HepG2 (cell line): ENCODE results near the gene SLIT3. TPM values are rescaled to one million over a fixed set of nuclear protein-coding genes. Genes with fewer than 3 reads are reported as not detected.

Experiments
- ATAC-seq: fragments of 200-7000 bp; cut with Tn5 transposase; 3 replicates; pipeline ENCODE4 v1.9.1; 2020; ENCODE audit warnings: mild to moderate bottlenecking, moderate library complexity
- BruUV-seq: library from RNA; stranded (reverse); fragments of 400-500 nt; replicated peaks from 2 replicates; lab custom pipeline; 2021; lab: Mats Ljungman, UMichigan
- CTCF ChIA-PET: fragments of 300-600 bp; formaldehyde crosslinking; extraction: SDS; loops from one replicate; lab custom pipeline; 2021; ENCODE audit warnings: low total read pairs, inconsistent platforms, low intra/inter-chr PET ratio; lab: Yijun Ruan, JAX
- POLR2A ChIA-PET: fragments of 350-600 bp; sonication (Branson Sonifier 250); formaldehyde crosslinking; loops from one replicate; lab custom pipeline; 2020; ENCODE audit warnings: antibody characterized with exemption, inconsistent platforms; lab: Yijun Ruan, JAX
- DNase-seq: peaks from one replicate; pipeline ENCODE4 v3.0.0-alpha.2; 2015; ENCODE audit warnings: low spot score
- FAIRE-seq: peaks from 3 replicates; lab custom pipeline; 2011; peaks lifted over from hg19 to GRCh38; lab: Jason Lieb, UNC
- H2AFZ ChIP-seq: one replicate; pipeline ENCODE4 v1.6.1; 2011; ENCODE audit warnings: low read length, inconsistent platforms
- H3K27ac ChIP-seq: fragments of 300-600 bp; 3 replicates; pipeline ENCODE4 v1.8.0; 2011; ENCODE audit warnings: mixed run types, mild to moderate bottlenecking, mixed read lengths, low read length, inconsistent platforms; ENCODE audit not compliant: insufficient read depth; ENCODE audit errors: extremely low read length
- H3K27me3 ChIP-seq, 2 experiments: fragments of 200-600 bp in 1 of 2; 2 replicates in 1 of 2; 3 replicates in 1 of 2; pipeline versions ENCODE4 v1.6.0 to v1.8.0; 2011; ENCODE audit warnings: low read length in 2 of 2, mild to moderate bottlenecking in 2 of 2, moderate library complexity in 2 of 2, inconsistent platforms in 1 of 2; ENCODE audit not compliant: insufficient read depth in 2 of 2, control insufficient read depth in 1 of 2
- H3K36me3 ChIP-seq, 2 experiments: fragments of 200-600 bp in 1 of 2; replicated peaks in 1 of 2; 2 replicates in 1 of 2; 3 replicates in 1 of 2; pipeline versions ENCODE4 v1.5.1 to v1.8.0; 2011; ENCODE audit warnings: low read length in 2 of 2, inconsistent platforms in 1 of 2; ENCODE audit not compliant: insufficient read depth in 2 of 2, control insufficient read depth in 1 of 2
- H3K4me1 ChIP-seq: 2 replicates; pipeline ENCODE4 v1.5.1; 2012; ENCODE audit warnings: low read length, inconsistent platforms; ENCODE audit not compliant: insufficient read depth
- H3K4me2 ChIP-seq: 2 replicates; pipeline ENCODE4 v1.6.0; 2011; ENCODE audit warnings: low read depth, low read length, inconsistent platforms
- H3K4me3 ChIP-seq, 3 experiments: fragments of 200-600 bp in 1 of 3; sonication (generic), shearing (Covaris generic) in 1 of 3; replicated peaks in 1 of 3; 2 replicates each; pipeline ENCODE4 v1.5.1; 2011 to 2016; ENCODE audit warnings: low read length in 3 of 3, inconsistent platforms in 2 of 3, low read depth in 2 of 3, mild to moderate bottlenecking in 2 of 3, control low read depth in 1 of 3, mixed read lengths in 1 of 3; ENCODE audit not compliant: insufficient read depth in 1 of 3
- H3K79me2 ChIP-seq: one replicate; pipeline ENCODE4 v1.6.1; 2011; ENCODE audit warnings: low read length, inconsistent platforms; ENCODE audit not compliant: insufficient read depth
- H3K9ac ChIP-seq: 2 replicates; pipeline ENCODE4 v1.6.0; 2011; ENCODE audit warnings: mild to moderate bottlenecking, low read depth, low read length, inconsistent platforms; ENCODE audit not compliant: insufficient read depth
- H3K9me3 ChIP-seq: 2 replicates; pipeline ENCODE4 v1.5.1; 2012; ENCODE audit warnings: mild to moderate bottlenecking, low read length
- H4K20me1 ChIP-seq: 2 replicates; pipeline ENCODE4 v1.6.0; 2011; ENCODE audit warnings: inconsistent platforms, mild to moderate bottlenecking, low read length, moderate library complexity; ENCODE audit not compliant: insufficient read depth
- FOXA3 ChIP-seq: IDR thresholded peaks from 2 replicates; pipeline ENCODE4 v1.6.1; 2016; ENCODE audit warnings: missing genetic modification reagents, missing compliant biosample characterization
- KIAA2018 ChIP-seq: sonication (generic); formaldehyde crosslinking; IDR thresholded peaks from 2 replicates; pipeline ENCODE4 v1.5.0; 2020; ENCODE audit warnings: mild to moderate bottlenecking, missing genetic modification reagents, borderline replicate concordance
- SNAPC5 ChIP-seq: sonication (generic); formaldehyde crosslinking; IDR thresholded peaks from 2 replicates; pipeline ENCODE4 v1.8.1; 2023; ENCODE audit warnings: mild to moderate bottlenecking, missing genetic modification reagents, borderline replicate concordance
- ZNF570 ChIP-seq: sonication (generic); formaldehyde crosslinking; IDR thresholded peaks from 2 replicates; pipeline ENCODE4 v1.4.0; 2020; ENCODE audit warnings: mild to moderate bottlenecking, missing genetic modification reagents, borderline replicate concordance
- ZNF674 ChIP-seq: sonication (generic); formaldehyde crosslinking; IDR thresholded peaks from 2 replicates; pipeline ENCODE4 v1.5.0; 2020; ENCODE audit warnings: low read depth, mild to moderate bottlenecking, missing genetic modification reagents
- ZSCAN20 ChIP-seq: sonication (generic); formaldehyde crosslinking; IDR thresholded peaks from 2 replicates; pipeline ENCODE4 v1.4.0; 2020; ENCODE audit warnings: missing genetic modification reagents, mild to moderate bottlenecking, borderline replicate concordance
- WGBS: methylation state at CpG from one replicate; pipeline ENCODE4 v1.1.6; 2017; ENCODE audit warnings: low lambda C conversion rate; 5-methylcytosine and 5-hydroxymethylcytosine counted together
- in situ Hi-C: cut with HindIII; loops from 2 replicates; pipeline ENCODE4 v1.10.0; 2017; ENCODE audit warnings: low pct_unique_long_range_greater_than_20kb; ENCODE audit not compliant: extremely low pct_ligation_motif_present
- intact Hi-C: fragments of 100-400 bp; cut with micrococcal nuclease; formaldehyde crosslinking; loops from one replicate; pipeline ENCODE4 v1.10.0; 2022; ENCODE audit not compliant: unreplicated experiment
- polyA plus RNA-seq, 8 experiments: library from polyadenylated mRNA; depleted of rRNA in 3 of 8; stranded (reverse) in 7 of 8; unstranded in 1 of 8; fragments of >200 nt; fragmentation: Illumina TruSeq in 4 of 8; extraction: Trizol in 4 of 8; gene quantifications; 2 replicates each; pipeline versions ENCODE4 v1.2.1 to v1.2.3, GENCODE V29; 2011 to 2016; ENCODE audit warnings: low read depth in 4 of 8, missing spikeins in 1 of 8, mixed read lengths in 1 of 8; ENCODE audit not compliant: insufficient read depth in 1 of 8
- total RNA-seq, 5 experiments: library from RNA; depleted of rRNA; stranded (reverse); fragments of >200 nt; fragmentation: Illumina TruSeq; extraction: Trizol; gene quantifications; 2 replicates each; pipeline ENCODE4 v1.2.3, GENCODE V29; 2016; ENCODE audit warnings: low read depth in 1 of 5
- TF ChIP-seq, protein P1 (sequence below): sonication (generic); formaldehyde crosslinking; IDR thresholded peaks from 2 replicates; pipeline ENCODE4 v1.4.0; 2020; ENCODE audit warnings: mild to moderate bottlenecking, low read depth, missing genetic modification reagents
- TF ChIP-seq, protein P2 (sequence below): sonication (generic); formaldehyde crosslinking; IDR thresholded peaks from 2 replicates; pipeline ENCODE4 v1.9.0; 2021; ENCODE audit warnings: missing genetic modification reagents, mild to moderate bottlenecking, borderline replicate concordance

Gene SLIT3
- total and polyA plus RNA-seq, 2 of the 13 experiments (the other 11 are each of a cell fraction or from before 2014, with no cell fraction given): not detected

GRCh38 chr5:169305366-169305765, 4.4 kb upstream of the SLIT3 start:
- Histone ChIP-seq H3K79me2 (no peaks in the 10 kb centered on the region), H3K4me3 (no peak overlapping the region), H3K9me3 (no peaks in the 10 kb centered on the region), H3K27ac (no peak overlapping the region), H3K27me3 (peaks cover 0 to 14% of the 10 kb centered on the region in 2 experiments; a peak in 2 of 5 replicates), H4K20me1 (no peaks in the 10 kb centered on the region), H3K36me3 (no peaks in the 10 kb centered on the region), H3K9ac (no peak overlapping the region), H2AFZ (no peak overlapping the region), H3K4me2 (no peak overlapping the region), H3K4me1 (no peaks in the 10 kb centered on the region)
- DNase-seq (no peak), ATAC-seq (no peak), FAIRE-seq (no peak)
- no TSS peak for BruUV-seq
- WGBS: 6% methylated on average over 4 of the region's 4 CpGs
- intact Hi-C loops (no loop called here), in situ Hi-C loops (loop anchor here (10.0 kb wide), 1 partner anchor 631 kb away; no protein-coding TSS in a partner anchor)
- ChIA-PET POLR2A (no interaction called here), CTCF (no interaction called here)
- TF ChIP-seq FOXA3 (CRISPR knock-in tag) (no peak), SNAPC5 (CRISPR knock-in tag) (no peak), ZNF570 (no peak), KIAA2018 (no peak), ZSCAN20 (CRISPR knock-in tag) (no peak), ZNF674 (CRISPR knock-in tag) (no peak)
- TF ChIP-seq, protein P1, sequence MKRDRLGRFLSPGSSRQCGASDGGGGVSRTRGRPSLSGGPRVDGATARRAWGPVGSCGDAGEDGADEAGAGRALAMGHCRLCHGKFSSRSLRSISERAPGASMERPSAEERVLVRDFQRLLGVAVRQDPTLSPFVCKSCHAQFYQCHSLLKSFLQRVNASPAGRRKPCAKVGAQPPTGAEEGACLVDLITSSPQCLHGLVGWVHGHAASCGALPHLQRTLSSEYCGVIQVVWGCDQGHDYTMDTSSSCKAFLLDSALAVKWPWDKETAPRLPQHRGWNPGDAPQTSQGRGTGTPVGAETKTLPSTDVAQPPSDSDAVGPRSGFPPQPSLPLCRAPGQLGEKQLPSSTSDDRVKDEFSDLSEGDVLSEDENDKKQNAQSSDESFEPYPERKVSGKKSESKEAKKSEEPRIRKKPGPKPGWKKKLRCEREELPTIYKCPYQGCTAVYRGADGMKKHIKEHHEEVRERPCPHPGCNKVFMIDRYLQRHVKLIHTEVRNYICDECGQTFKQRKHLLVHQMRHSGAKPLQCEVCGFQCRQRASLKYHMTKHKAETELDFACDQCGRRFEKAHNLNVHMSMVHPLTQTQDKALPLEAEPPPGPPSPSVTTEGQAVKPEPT: no peak
- TF ChIP-seq, protein P2, sequence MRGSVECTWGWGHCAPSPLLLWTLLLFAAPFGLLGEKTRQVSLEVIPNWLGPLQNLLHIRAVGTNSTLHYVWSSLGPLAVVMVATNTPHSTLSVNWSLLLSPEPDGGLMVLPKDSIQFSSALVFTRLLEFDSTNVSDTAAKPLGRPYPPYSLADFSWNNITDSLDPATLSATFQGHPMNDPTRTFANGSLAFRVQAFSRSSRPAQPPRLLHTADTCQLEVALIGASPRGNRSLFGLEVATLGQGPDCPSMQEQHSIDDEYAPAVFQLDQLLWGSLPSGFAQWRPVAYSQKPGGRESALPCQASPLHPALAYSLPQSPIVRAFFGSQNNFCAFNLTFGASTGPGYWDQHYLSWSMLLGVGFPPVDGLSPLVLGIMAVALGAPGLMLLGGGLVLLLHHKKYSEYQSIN: no peak
